Smooth muscle cell (in vitro differentiated cells): Measurements from ENCODE around the gene SPON1. TPM values are rescaled to one million over a fixed set of nuclear protein-coding genes. Genes with fewer than 3 reads are reported as not detected.

Source experiments
- DNase-seq: peaks from one replicate; lab custom pipeline; 2025; ENCODE audit not compliant: unreplicated experiment; lab: John Stamatoyannopoulos, UW
- H2AFZ ChIP-seq: fragments of 200-600 bp; sonication (generic); 2 replicates; pipeline ENCODE4 v1.6.0; 2016; ENCODE audit warnings: antibody characterized with exemption, low read depth, mild to moderate bottlenecking
- H3F3A ChIP-seq: fragments of 200-600 bp; sonication (generic); 2 replicates; pipeline ENCODE4 v1.6.0; 2017; ENCODE audit warnings: antibody characterized with exemption, low read depth
- H3K27ac ChIP-seq: fragments of 200-600 bp; sonication (generic); 2 replicates; pipeline ENCODE4 v1.5.1; 2016; ENCODE audit warnings: low read depth, mild to moderate bottlenecking
- H3K27me3 ChIP-seq: fragments of 200-600 bp; sonication (generic); 2 replicates; pipeline ENCODE4 v1.6.1; 2016; ENCODE audit warnings: low read depth, mild to moderate bottlenecking
- H3K36me3 ChIP-seq: fragments of 200-600 bp; sonication (generic); 2 replicates; pipeline ENCODE4 v1.5.1; 2016; ENCODE audit warnings: low read depth
- H3K4me1 ChIP-seq: fragments of 200-600 bp; sonication (generic); 2 replicates; pipeline ENCODE4 v1.5.1; 2016; ENCODE audit warnings: low read depth
- H3K4me2 ChIP-seq: fragments of 200-600 bp; sonication (generic); 2 replicates; pipeline ENCODE4 v1.6.0; 2016; ENCODE audit warnings: mild to moderate bottlenecking
- H3K4me3 ChIP-seq: fragments of 200-600 bp; sonication (generic); 2 replicates; pipeline ENCODE4 v1.5.1; 2016; ENCODE audit warnings: mild to moderate bottlenecking
- H3K79me2 ChIP-seq: fragments of 200-600 bp; sonication (generic); 2 replicates; pipeline ENCODE4 v1.6.0; 2016; ENCODE audit warnings: low read depth, mild to moderate bottlenecking
- H3K9ac ChIP-seq: fragments of 200-600 bp; sonication (generic); 2 replicates; pipeline ENCODE4 v1.6.0; 2016; ENCODE audit warnings: low read depth
- H3K9me3 ChIP-seq: fragments of 200-600 bp; sonication (generic); replicated peaks from 2 replicates; pipeline ENCODE4 v1.5.1; 2016; ENCODE audit warnings: low read depth
- H4K20me1 ChIP-seq: fragments of 200-600 bp; sonication (generic); 2 replicates; pipeline ENCODE4 v1.6.0; 2016; ENCODE audit warnings: low read depth
- CTCF ChIP-seq: fragments of 200-600 bp; sonication (generic); IDR thresholded peaks from 2 replicates; pipeline ENCODE4 v1.5.1; 2017; ENCODE audit warnings: borderline replicate concordance, mild to moderate bottlenecking, antibody characterized with exemption; ENCODE audit not compliant: insufficient read depth, poor library complexity, severe bottlenecking
- WGBS: methylation state at CpG from one replicate; pipeline ENCODE4 v1.1.7; 2016; ENCODE audit warnings: low lambda C conversion rate; 5-methylcytosine and 5-hydroxymethylcytosine counted together
- polyA plus RNA-seq: library from polyadenylated mRNA; unstranded; fragments of >200 nt; fragmentation: Nextera tagmentation; extraction: Ambion mirVana; gene quantifications from 2 replicates; pipeline ENCODE4 v1.2.1, GENCODE V29; 2016
- total RNA-seq: library from RNA; depleted of rRNA; stranded (reverse); fragments of >200 nt; gene quantifications from 2 replicates; pipeline ENCODE4 v1.2.3, GENCODE V29; 2014

Gene SPON1
- total and polyA plus RNA-seq, 2 experiments from 2014 or later = 38.0 to 40.6 TPM

DNA sequence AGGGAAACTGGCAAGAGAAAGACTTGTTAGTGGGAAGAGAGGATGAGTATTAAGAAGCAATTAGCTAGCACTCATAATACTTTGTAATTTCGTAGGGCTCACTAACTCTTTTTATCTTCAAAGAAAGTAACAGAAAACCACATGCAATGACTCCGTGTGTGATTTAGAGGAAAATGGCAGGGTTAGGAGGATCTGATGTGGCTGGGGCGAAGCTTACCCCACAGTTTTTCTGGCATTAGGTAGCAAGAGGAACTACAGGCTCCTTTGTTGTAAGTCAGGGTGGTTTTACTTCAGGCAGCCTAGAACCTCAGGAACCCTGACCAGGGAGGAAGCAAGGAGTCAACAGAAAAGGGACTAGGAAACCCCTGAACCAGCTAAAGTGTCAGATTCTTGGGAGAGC, 89.7 kb downstream of the SPON1 start:
- no peak for TF ChIP-seq CTCF
- Histone ChIP-seq H3K36me3 (no peaks in the 10 kb centered on the region), H3K9ac (no peak overlapping the region), H3K4me3 (no peak overlapping the region), H3K27ac (no peak overlapping the region), H3K9me3 (no peaks in the 10 kb centered on the region), H3F3A (no peaks in the 10 kb centered on the region), H4K20me1 (no peaks in the 10 kb centered on the region), H3K79me2 (no peaks in the 10 kb centered on the region), H3K4me2 (no peak overlapping the region), H3K27me3 (no peaks in the 10 kb centered on the region), H3K4me1 (no peaks in the 10 kb centered on the region), H2AFZ (no peak overlapping the region)
- 58% methylated on average over 3 of the region's 3 CpGs for WGBS
- DNase-seq = no peak

- Histone ChIP-seq H3K27ac (no peak overlapping the region), H3K36me3 (no peaks in the 10 kb centered on the region), H3F3A (no peaks in the 10 kb centered on the region), H3K4me2 (no peak overlapping the region), H3K4me1 (no peaks in the 10 kb centered on the region), H3K79me2 (no peaks in the 10 kb centered on the region), H3K4me3 (no peak overlapping the region), H3K9me3 (no peaks in the 10 kb centered on the region), H4K20me1 (no peaks in the 10 kb centered on the region), H3K27me3 (no peaks in the 10 kb centered on the region), H2AFZ (no peak overlapping the region), H3K9ac (no peak overlapping the region)
- TF ChIP-seq CTCF = no peak
- DNase-seq = no peak
- WGBS = 75% methylated on average over 12 of the region's 12 CpGs
Observed at GRCh38 chr11:14054116-14055107, 91.9 kb downstream of the SPON1 start.

DNA sequence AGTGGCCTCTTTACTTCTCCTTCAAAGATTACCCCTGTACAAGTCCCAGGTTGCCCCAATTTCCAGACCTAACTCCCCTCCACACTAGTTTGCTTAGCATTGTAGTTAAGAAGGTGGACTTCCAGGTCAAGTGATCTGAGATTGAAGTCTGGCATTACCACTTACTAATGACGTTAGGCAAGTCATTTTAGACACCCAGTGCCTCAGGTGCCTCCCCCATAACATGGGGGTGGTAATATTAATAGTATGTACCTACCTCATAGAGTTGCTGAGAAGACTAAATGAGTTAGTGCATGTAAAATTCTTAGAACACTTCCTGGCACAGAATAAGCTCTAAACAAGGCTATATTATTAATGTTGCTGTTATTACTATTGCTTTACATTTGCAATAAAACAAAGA, 93.4 kb downstream of the SPON1 start:
- no peaks in the 10 kb centered on the region for H4K20me1 ChIP-seq
- no peak for DNase-seq
- WGBS = 87% methylated on average over 1 of the region's 1 CpG
- no peaks in the 10 kb centered on the region for H3K27me3 ChIP-seq
- H3K9me3 ChIP-seq = no peaks in the 10 kb centered on the region
- no peak overlapping the region for H2AFZ ChIP-seq
- TF ChIP-seq CTCF = no peak
- H3K36me3 ChIP-seq = no peaks in the 10 kb centered on the region
- no peaks in the 10 kb centered on the region for H3K4me1 ChIP-seq
- H3K4me3 ChIP-seq = no peak overlapping the region
- H3F3A ChIP-seq = no peaks in the 10 kb centered on the region
- no peak overlapping the region for H3K27ac ChIP-seq
- no peak overlapping the region for H3K9ac ChIP-seq
- H3K4me2 ChIP-seq = no peak overlapping the region
- no peaks in the 10 kb centered on the region for H3K79me2 ChIP-seq
